Heart left ventricle (tissue), 16 donors: Measurements from ENCODE around the gene JSRP1. TPM values are rescaled to one million over a fixed set of nuclear protein-coding genes. Genes with fewer than 3 reads are reported as not detected.

Experiments used
- ATAC-seq, 4 donors: fragments of 200-7000 bp; cut with Tn5 transposase; one replicate each; pipeline ENCODE4 v1.9.1; 2020 to 2022; ENCODE audit warnings: moderate library complexity in 4 of 4, mild to moderate bottlenecking in 3 of 4, moderate number of reproducible peaks in 1 of 4
- DNase-seq, 5 donors: peaks; one replicate each; pipeline ENCODE4 v3.0.0-alpha.2; 2020
- H3K27ac ChIP-seq, 12 donors: fragments of 200-600 bp; sonication (generic) in 4 of 12; one replicate each; pipeline versions ENCODE4 v1.5.0 to v1.8.0; 2016 to 2022; ENCODE audit warnings: mild to moderate bottlenecking in 2 of 12
- H3K27me3 ChIP-seq, 9 donors: fragments of 200-600 bp; sonication (generic) in 2 of 9; one replicate each; pipeline versions ENCODE4 v1.5.1 to v1.8.0; 2016 to 2022; ENCODE audit warnings: mild to moderate bottlenecking in 3 of 9
- H3K36me3 ChIP-seq, 9 donors: fragments of 200-600 bp; sonication (generic) in 2 of 9; one replicate each; pipeline versions ENCODE4 v1.5.0 to v1.8.0; 2018 to 2022; ENCODE audit warnings: mild to moderate bottlenecking in 2 of 9
- H3K4me1 ChIP-seq, 12 donors: fragments of 200-600 bp; sonication (generic) in 4 of 12; one replicate each; pipeline versions ENCODE4 v1.5.0 to v1.8.0; 2016 to 2022; ENCODE audit warnings: mild to moderate bottlenecking in 3 of 12
- H3K4me3 ChIP-seq, 12 donors: fragments of 200-600 bp; sonication (generic) in 4 of 12; one replicate each; pipeline versions ENCODE4 v1.5.0 to v1.8.0; 2017 to 2022; ENCODE audit warnings: mild to moderate bottlenecking in 9 of 12, moderate library complexity in 4 of 12
- H3K9me3 ChIP-seq, 12 donors: fragments of 200-600 bp; sonication (generic) in 4 of 12; one replicate each; pipeline versions ENCODE4 v1.5.0 to v1.8.0; 2016 to 2022; ENCODE audit warnings: mild to moderate bottlenecking in 1 of 12
- POLR2A ChIP-seq, 2 donors: fragments of 450-650 bp; IDR thresholded peaks; one replicate each; pipeline ENCODE4 v1.6.1; 2017; ENCODE audit warnings: antibody characterized with exemption in 2 of 2, mild to moderate bottlenecking in 2 of 2, moderate library complexity in 2 of 2
- WGBS, 4 donors: extraction: QIAGEN DNeasy Blood & Tissue Kit in 2 of 4; methylation state at CpG; one replicate each; pipeline versions ENCODE4 v1.1.5 to v1.1.7; 2013 to 2018; 5-methylcytosine and 5-hydroxymethylcytosine counted together
- intact Hi-C, 10 donors: fragments of 100-400 bp; cut with DNase I; formaldehyde crosslinking; loops; one replicate each; pipeline versions ENCODE4 v1.11.1 to v1.14.2; 2022
- polyA plus RNA-seq, 2 donors: library from polyadenylated mRNA; stranded (reverse); fragments of 200-250 nt; gene quantifications; one replicate each; pipeline ENCODE4 v1.2.3, GENCODE V29; 2013
- total RNA-seq, 9 donors: library from RNA; depleted of rRNA in 2 of 9; stranded (reverse); fragments of >200 nt in 2 of 9; fragmentation: NEBNext Ultra II Directional in 3 of 9; extraction: Animal tissue kit (Norgen Biotek cat#: 25700) in 3 of 9; gene quantifications; one replicate each; pipeline versions ENCODE4 v1.1.0 to v1.2.4, GENCODE V29; 2016 to 2023
- TF ChIP-seq, protein P1 (sequence below), 12 donors: fragments of 200-600 bp; sonication (generic) in 4 of 12; IDR thresholded peaks; one replicate each; pipeline versions ENCODE4 v1.5.0 to v1.8.0; 2018 to 2022; ENCODE audit warnings: antibody characterized with exemption in 12 of 12, mild to moderate bottlenecking in 5 of 12
- donor health status: ischemic (EF 13 %, LVEDD 7.1; RV severe dilation, severe dysfunction).
- donor health status: healthy with polysubstance abuse.
- donor health status: DM: no; HTN: yes; CAD: no.
- donor health status: DM: no; HTN: no; CAD: no.
- donor health status: ischemic (EF 25% LVEDD 6.9; RV normal size, moderate dysfunction).
- donor health status: ischemic (EF 25% LVEDD 5.7; RV mildly dilated, moderate dysfunction).
- donor health status: healthy.
- donor health status: DM: yes; HTN: yes; CAD: no.
- donor health status: ischemic (EF 35%, LVEDD 5.7; RV mildly dilated, moderate dysfunction).
- donor health status: nonischemic (EF 11% LVEDD 7.7; RV severe dilation, severe dysfunction).
- donor health status: DM: yes; HTN: yes; CAD: no.
- donor health status: PGD.
- donor health status: ischemic (EF 29% LVEDD 5.4; RV normal size, mild dysfunction).
- donor health status: nonischemic (EF 23%, LVEDD 6.1; RV moderate dilation, normal function).

JSRP1 gene
- total and polyA plus RNA-seq, 11 donors: 0.25 to 0.34 TPM; not detected in 9

DNA sequence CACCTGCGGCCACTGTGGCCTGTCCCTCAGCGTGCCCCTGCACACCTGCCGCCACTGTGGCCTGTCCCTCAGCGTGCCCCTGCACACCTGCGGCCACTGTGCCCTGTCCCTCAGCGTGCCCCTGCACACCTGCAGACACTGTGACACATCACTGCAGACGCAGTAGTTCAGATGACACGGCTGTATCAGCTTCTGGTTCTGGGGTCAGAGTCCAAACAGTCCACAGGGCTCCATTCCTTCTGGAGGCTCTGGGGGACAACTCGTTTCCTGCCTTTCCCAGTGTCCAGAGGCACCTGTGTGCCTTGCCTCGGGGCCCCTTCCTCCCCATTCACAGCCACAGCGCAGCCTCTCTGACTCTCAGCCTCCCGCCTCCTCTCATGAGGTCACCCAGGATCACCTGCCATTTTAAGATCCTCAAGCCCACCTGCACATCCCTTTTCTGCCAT lies 14.1 kb downstream of the JSRP1 start:
- ATAC-seq (no peak), DNase-seq (no peak)
- intact Hi-C loops: no loop called here
- 84 to 89% (median 86%) methylated on average over 9 to 12 of the region's 12 CpGs for WGBS, 4 donors
- no peaks in the 10 kb centered on the region for H3K9me3 ChIP-seq
- H3K27ac ChIP-seq: no peak overlapping the region
- TF ChIP-seq, protein P1, sequence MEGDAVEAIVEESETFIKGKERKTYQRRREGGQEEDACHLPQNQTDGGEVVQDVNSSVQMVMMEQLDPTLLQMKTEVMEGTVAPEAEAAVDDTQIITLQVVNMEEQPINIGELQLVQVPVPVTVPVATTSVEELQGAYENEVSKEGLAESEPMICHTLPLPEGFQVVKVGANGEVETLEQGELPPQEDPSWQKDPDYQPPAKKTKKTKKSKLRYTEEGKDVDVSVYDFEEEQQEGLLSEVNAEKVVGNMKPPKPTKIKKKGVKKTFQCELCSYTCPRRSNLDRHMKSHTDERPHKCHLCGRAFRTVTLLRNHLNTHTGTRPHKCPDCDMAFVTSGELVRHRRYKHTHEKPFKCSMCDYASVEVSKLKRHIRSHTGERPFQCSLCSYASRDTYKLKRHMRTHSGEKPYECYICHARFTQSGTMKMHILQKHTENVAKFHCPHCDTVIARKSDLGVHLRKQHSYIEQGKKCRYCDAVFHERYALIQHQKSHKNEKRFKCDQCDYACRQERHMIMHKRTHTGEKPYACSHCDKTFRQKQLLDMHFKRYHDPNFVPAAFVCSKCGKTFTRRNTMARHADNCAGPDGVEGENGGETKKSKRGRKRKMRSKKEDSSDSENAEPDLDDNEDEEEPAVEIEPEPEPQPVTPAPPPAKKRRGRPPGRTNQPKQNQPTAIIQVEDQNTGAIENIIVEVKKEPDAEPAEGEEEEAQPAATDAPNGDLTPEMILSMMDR (IDR thresholded peaks at IDR 0.05): no peak
- no peak for TF ChIP-seq POLR2A (IDR thresholded peaks at IDR 0.05)
- no peaks in the 10 kb centered on the region for H3K27me3 ChIP-seq
- peaks cover 4 to 48% (median 41%) of the 10 kb centered on the region in 9 donors for H3K36me3 ChIP-seq
- no peak overlapping the region for H3K4me3 ChIP-seq
- H3K4me1 ChIP-seq: peaks cover 14 to 71% (median 55%) of the 10 kb centered on the region in 12 donors

- no peak for ATAC-seq
- Histone ChIP-seq H3K27ac (peak overlapping the region in 5 of 12 donors; percentile 15 to 82 (median 72)), H3K4me1 (peaks cover 14 to 63% (median 49%) of the 10 kb centered on the region in 12 donors), H3K36me3 (peaks cover 4 to 38% (median 31%) of the 10 kb centered on the region in 9 donors), H3K4me3 (peak overlapping the region in 5 of 12 donors; percentile 45 to 60 (median 54)), H3K27me3 (no peaks in the 10 kb centered on the region), H3K9me3 (no peaks in the 10 kb centered on the region)
- intact Hi-C loops: no loop called here
- no peak for DNase-seq
- 70 to 77% (median 74%) methylated on average over 31 to 41 of the region's 41 CpGs for WGBS, 4 donors
- TF ChIP-seq, protein P1 (IDR thresholded peaks at IDR 0.05): no peak
- TF ChIP-seq POLR2A (IDR thresholded peaks at IDR 0.05): no peak
Measured at GRCh38 chr19:2240881-2241760, 15.1 kb downstream of the JSRP1 start.

GRCh38 chr19:2239771-2240770 lies 16.1 kb downstream of the JSRP1 start:
- peaks cover 14 to 69% (median 53%) of the 10 kb centered on the region in 12 donors for H3K4me1 ChIP-seq
- no peak for DNase-seq

More at GRCh38 chr19:2239771-2240770, 16.1 kb downstream of the JSRP1 start:
- peak overlapping the region in 11 of 12 donors; percentile 12 to 72 (median 45) for H3K4me3 ChIP-seq
- H3K27ac ChIP-seq: peak overlapping the region in 11 of 12 donors; percentile 28 to 82 (median 60)
- no peak for ATAC-seq
- no peaks in the 10 kb centered on the region for H3K27me3 ChIP-seq
- intact Hi-C loops: loop anchor here in 8 of 10 donors (5.0 to 10.0 kb wide), 9 partner anchors 32 to 155 kb away; partner anchors contain the start of gene AP3D1 (in 2 of the 8)
- peaks cover 4 to 27% (median 21%) of the 10 kb centered on the region in 9 donors for H3K36me3 ChIP-seq
- no peaks in the 10 kb centered on the region for H3K9me3 ChIP-seq
- TF ChIP-seq, protein P1 (IDR thresholded peaks at IDR 0.05): no peak
- TF ChIP-seq POLR2A (IDR thresholded peaks at IDR 0.05): no peak
- 21 to 26% (median 24%) methylated on average over 25 to 34 of the region's 34 CpGs for WGBS, 4 donors
